ENCODE measurements around the gene EXOC6B.

EXOC6B gene

GRCh38 chr2:72847534-72848315, 21.9 kb upstream of the EXOC6B start:
- Histone ChIP-seq H3K36me3 (ENCODE audit: control insufficient read depth, insufficient read depth, low read length) (no peaks in the 10 kb centered on the region), H3K4me3 (replicated peaks; ENCODE audit: low read depth, low read length) (no peak overlapping the region), H3K27me3 (replicated peaks; ENCODE audit: control insufficient read depth, insufficient read depth, low read length) (no peaks in the 10 kb centered on the region)
- no peak for DNase-seq (ENCODE audit: extremely low read depth, insufficient read length)
- TF ChIP-seq CTCF (IDR thresholded peaks at IDR 0.05; ENCODE audit: insufficient read depth, low read length, poor library complexity, severe bottlenecking) = no peak

- no peaks in the 10 kb centered on the region for H3K27me3 ChIP-seq (replicated peaks; ENCODE audit: control insufficient read depth, insufficient read depth, low read length)
- DNase-seq (ENCODE audit: extremely low read depth, insufficient read length) = no peak
- no peak overlapping the region for H3K4me3 ChIP-seq (replicated peaks; ENCODE audit: low read depth, low read length)
- no peak for TF ChIP-seq CTCF (IDR thresholded peaks at IDR 0.05; ENCODE audit: insufficient read depth, low read length, poor library complexity, severe bottlenecking)
- no peaks in the 10 kb centered on the region for H3K36me3 ChIP-seq (ENCODE audit: control insufficient read depth, insufficient read depth, low read length)
Measured at GRCh38 chr2:72846171-72847095, 20.6 kb upstream of the EXOC6B start.

- Histone ChIP-seq H3K27me3 (replicated peaks; ENCODE audit: control insufficient read depth, insufficient read depth, low read length) (no peaks in the 10 kb centered on the region), H3K36me3 (ENCODE audit: control insufficient read depth, insufficient read depth, low read length) (no peaks in the 10 kb centered on the region), H3K4me3 (replicated peaks; ENCODE audit: low read depth, low read length) (no peak overlapping the region)
- no peak for DNase-seq (ENCODE audit: extremely low read depth, insufficient read length)
- TF ChIP-seq CTCF (IDR thresholded peaks at IDR 0.05; ENCODE audit: insufficient read depth, low read length, poor library complexity, severe bottlenecking) = no peak
Measured at GRCh38 chr2:72843301-72843700, 17.5 kb upstream of the EXOC6B start.

- TF ChIP-seq CTCF (IDR thresholded peaks at IDR 0.05; ENCODE audit: insufficient read depth, low read length, poor library complexity, severe bottlenecking) = no peak
- Histone ChIP-seq H3K36me3 (ENCODE audit: control insufficient read depth, insufficient read depth, low read length) (no peaks in the 10 kb centered on the region), H3K27me3 (replicated peaks; ENCODE audit: control insufficient read depth, insufficient read depth, low read length) (no peaks in the 10 kb centered on the region), H3K4me3 (replicated peaks; ENCODE audit: low read depth, low read length) (no peak overlapping the region)
- DNase-seq (ENCODE audit: extremely low read depth, insufficient read length) = no peak
Measured at GRCh38 chr2:72841462-72842125, 15.8 kb upstream of the EXOC6B start.

GRCh38 chr2:72840066-72840465, 14.2 kb upstream of the EXOC6B start:
- no peak for TF ChIP-seq CTCF (IDR thresholded peaks at IDR 0.05; ENCODE audit: insufficient read depth, low read length, poor library complexity, severe bottlenecking)
- no peaks in the 10 kb centered on the region for H3K36me3 ChIP-seq (ENCODE audit: control insufficient read depth, insufficient read depth, low read length)
- 0 out of 2 replicates have a peak, but pooled peaks cover 2% of the 10 kb centered on the region for H3K27me3 ChIP-seq (replicated peaks; ENCODE audit: control insufficient read depth, insufficient read depth, low read length)
- DNase-seq (ENCODE audit: extremely low read depth, insufficient read length) = no peak
- H3K4me3 ChIP-seq (replicated peaks; ENCODE audit: low read depth, low read length) = no peak overlapping the region
